HEK293 (cell line): ENCODE results near the gene IL17REL.
A peak's percentile ranks its signal among the peaks of the same experiment; 100 is the strongest.

Experiments
- CTCF ChIA-PET: fragments of 350-600 bp; formaldehyde crosslinking; extraction: SDS; loops from one replicate; lab custom pipeline; 2021; ENCODE audit warnings: antibody characterized with exemption; lab: Yijun Ruan, JAX
- POLR2A ChIA-PET: fragments of 300-600 bp; formaldehyde crosslinking; extraction: SDS; loops from one replicate; lab custom pipeline; 2020; ENCODE audit warnings: antibody characterized with exemption, inconsistent platforms; lab: Yijun Ruan, JAX
- H3K27ac ChIP-seq: fragments of 200-500 bp; sonication (Bioruptor generic); 2 replicates; pipeline ENCODE4 v1.5.1; 2014; ENCODE audit warnings: low read depth, low read length, control low read depth, inconsistent platforms; ENCODE audit errors: extremely low read depth
- H3K36me3 ChIP-seq, 2 experiments: fragments of 200-500 bp in 1 of 2; sonication (Bioruptor generic) in 1 of 2; 1 replicate in 1 of 2; 2 replicates in 1 of 2; pipeline ENCODE4 v1.5.1; 2014 to 2017; ENCODE audit warnings: inconsistent platforms in 2 of 2, low read length in 2 of 2; ENCODE audit not compliant: control insufficient read depth in 2 of 2, insufficient read depth in 1 of 2
- H3K4me1 ChIP-seq: fragments of 200-500 bp; sonication (Bioruptor generic); 2 replicates; pipeline ENCODE4 v1.5.1; 2014; ENCODE audit warnings: mild to moderate bottlenecking, low read length, inconsistent platforms; ENCODE audit not compliant: control insufficient read depth, insufficient read depth
- H3K4me3 ChIP-seq: 2 replicates; pipeline ENCODE4 v1.5.1; 2011; ENCODE audit warnings: low read depth, mild to moderate bottlenecking, control low read depth, low read length, moderate library complexity
- H3K9me3 ChIP-seq: fragments of 200-500 bp; sonication (Bioruptor generic); 2 replicates; pipeline ENCODE4 v1.5.1; 2014; ENCODE audit warnings: low read depth, low read length, inconsistent platforms; ENCODE audit not compliant: control insufficient read depth, insufficient read depth
- GFI1B ChIP-seq: fragments of 450-650 bp; formaldehyde crosslinking; IDR thresholded peaks from 2 replicates; pipeline ENCODE4 v1.5.1; 2016; ENCODE audit warnings: missing biosample characterization, missing genetic modification characterization
- GLIS2 ChIP-seq: fragments of 450-650 bp; formaldehyde crosslinking; IDR thresholded peaks from 2 replicates; pipeline ENCODE4 v1.5.1; 2016; ENCODE audit warnings: missing biosample characterization, missing genetic modification characterization
- INSM2 ChIP-seq: fragments of 450-650 bp; formaldehyde crosslinking; IDR thresholded peaks from 2 replicates; pipeline ENCODE4 v1.5.1; 2016; ENCODE audit warnings: missing biosample characterization, missing genetic modification characterization
- KLF1 ChIP-seq: fragments of 450-650 bp; formaldehyde crosslinking; IDR thresholded peaks from 2 replicates; pipeline ENCODE4 v1.5.1; 2016; ENCODE audit warnings: missing biosample characterization, missing genetic modification characterization
- REPIN1 ChIP-seq: fragments of 450-650 bp; formaldehyde crosslinking; IDR thresholded peaks from 2 replicates; pipeline ENCODE4 v1.5.1; 2017; ENCODE audit warnings: missing biosample characterization, missing genetic modification characterization, low read depth
- ZBTB21 ChIP-seq: fragments of 450-650 bp; formaldehyde crosslinking; IDR thresholded peaks from 2 replicates; pipeline ENCODE4 v1.5.1; 2017; ENCODE audit warnings: missing biosample characterization, missing genetic modification characterization
- ZBTB49 ChIP-seq: fragments of 450-650 bp; formaldehyde crosslinking; IDR thresholded peaks from 2 replicates; pipeline ENCODE4 v1.5.1; 2016; ENCODE audit warnings: missing biosample characterization, missing genetic modification characterization, low read depth
- ZFHX2 ChIP-seq: fragments of 450-650 bp; formaldehyde crosslinking; conservative IDR thresholded peaks from 2 replicates; pipeline ENCODE4 v1.5.1; 2016; ENCODE audit warnings: missing biosample characterization, missing genetic modification characterization
- ZNF114 ChIP-seq: fragments of 450-650 bp; formaldehyde crosslinking; IDR thresholded peaks from 2 replicates; pipeline ENCODE4 v1.5.0; 2017; ENCODE audit warnings: missing biosample characterization, missing genetic modification characterization
- ZNF146 ChIP-seq: fragments of 450-650 bp; formaldehyde crosslinking; IDR thresholded peaks from 2 replicates; pipeline ENCODE4 v1.5.1; 2016; ENCODE audit warnings: missing biosample characterization, missing genetic modification characterization
- ZNF148 ChIP-seq: fragments of 450-650 bp; formaldehyde crosslinking; IDR thresholded peaks from 2 replicates; pipeline ENCODE4 v1.5.0; 2017; ENCODE audit warnings: missing biosample characterization, missing genetic modification characterization, borderline replicate concordance
- ZNF211 ChIP-seq: fragments of 450-650 bp; formaldehyde crosslinking; IDR thresholded peaks from 2 replicates; pipeline ENCODE4 v1.5.1; 2016; ENCODE audit warnings: low read depth, missing biosample characterization, missing genetic modification characterization
- ZNF24 ChIP-seq: fragments of 450-650 bp; formaldehyde crosslinking; IDR thresholded peaks from 2 replicates; pipeline ENCODE4 v1.5.1; 2016; ENCODE audit warnings: missing biosample characterization, missing genetic modification characterization
- ZNF621 ChIP-seq: fragments of 450-650 bp; formaldehyde crosslinking; IDR thresholded peaks from 2 replicates; pipeline ENCODE4 v1.5.1; 2017; ENCODE audit warnings: missing biosample characterization, missing genetic modification characterization
- ZNF664 ChIP-seq: fragments of 450-650 bp; formaldehyde crosslinking; IDR thresholded peaks from 2 replicates; pipeline ENCODE4 v1.5.1; 2016; ENCODE audit warnings: missing biosample characterization, missing genetic modification characterization
- ZNF701 ChIP-seq: fragments of 450-650 bp; formaldehyde crosslinking; IDR thresholded peaks from 2 replicates; pipeline ENCODE4 v1.5.1; 2016; ENCODE audit warnings: missing biosample characterization, missing genetic modification characterization
- ZNF76 ChIP-seq: fragments of 450-650 bp; formaldehyde crosslinking; IDR thresholded peaks from 2 replicates; pipeline ENCODE4; 2016; ENCODE audit warnings: low read depth, missing biosample characterization, missing genetic modification characterization, borderline replicate concordance
- ZNF837 ChIP-seq: fragments of 450-650 bp; formaldehyde crosslinking; IDR thresholded peaks from 2 replicates; pipeline ENCODE4 v1.5.1; 2016; ENCODE audit warnings: missing biosample characterization, missing genetic modification characterization
- ZSCAN16 ChIP-seq: fragments of 450-650 bp; formaldehyde crosslinking; IDR thresholded peaks from 2 replicates; pipeline ENCODE4 v1.5.1; 2016; ENCODE audit warnings: missing biosample characterization, missing genetic modification characterization
- TF ChIP-seq, protein P1 (sequence below): fragments of 450-650 bp; formaldehyde crosslinking; IDR thresholded peaks from 2 replicates; pipeline ENCODE4 v1.5.1; 2016; ENCODE audit warnings: missing biosample characterization, missing genetic modification characterization
- TF ChIP-seq, protein P2 (sequence below): fragments of 450-650 bp; formaldehyde crosslinking; IDR thresholded peaks from 2 replicates; pipeline ENCODE4 v1.5.1; 2017; ENCODE audit warnings: missing biosample characterization, missing genetic modification characterization
- TF ChIP-seq, protein P3 (sequence below): fragments of 450-650 bp; formaldehyde crosslinking; IDR thresholded peaks from 2 replicates; pipeline ENCODE4 v1.5.1; 2016; ENCODE audit warnings: missing biosample characterization, missing genetic modification characterization
- TF ChIP-seq, protein P4 (sequence below): fragments of 450-650 bp; formaldehyde crosslinking; IDR thresholded peaks from 2 replicates; pipeline ENCODE4 v1.5.1; 2016; ENCODE audit warnings: missing biosample characterization, missing genetic modification characterization

IL17REL gene

DNA sequence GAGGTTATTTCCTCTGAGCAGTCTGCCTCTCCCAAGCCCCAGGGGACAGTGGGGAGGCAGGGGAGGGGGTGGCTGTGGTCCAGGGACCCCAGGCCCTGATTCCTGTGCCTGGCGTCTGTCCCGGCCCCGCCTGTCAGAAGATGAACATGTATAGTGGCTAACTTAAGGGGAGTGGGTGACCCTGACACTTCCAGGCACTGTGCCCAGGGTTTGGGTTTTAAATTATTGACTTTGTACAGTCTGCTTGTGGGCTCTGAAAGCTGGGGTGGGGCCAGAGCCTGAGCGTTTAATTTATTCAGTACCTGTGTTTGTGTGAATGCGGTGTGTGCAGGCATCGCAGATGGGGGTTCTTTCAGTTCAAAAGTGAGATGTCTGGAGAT is 48.9 kb downstream of the IL17REL start:
- Histone ChIP-seq H3K4me3 (no peak overlapping the region; the same call in 1 of the 2 replicates), H3K9me3 (no peaks in the 10 kb centered on the region), H3K27ac (peak overlapping the region; percentile 89), H3K36me3 (peaks cover 10 to 41% of the 10 kb centered on the region in 2 experiments), H3K4me1 (peaks cover 12% of the 10 kb centered on the region)
- ChIA-PET CTCF (no interaction called here), POLR2A (no interaction called here)
- TF ChIP-seq REPIN1 (tag by site-specific recombination) (no peak), ZNF211 (no peak), ZSCAN16 (tag by site-specific recombination) (no peak), ZNF114 (tag by site-specific recombination) (no peak), GLIS2 (tag by site-specific recombination) (peak; percentile 9; the same call in 1 of the 2 replicates), ZNF621 (tag by site-specific recombination) (no peak), ZNF146 (tag by site-specific recombination) (no peak), ZNF701 (no peak), INSM2 (tag by site-specific recombination) (no peak), GFI1B (tag by site-specific recombination) (no peak), ZNF76 (tag by site-specific recombination) (no peak), ZNF24 (no peak), ZNF664 (tag by site-specific recombination) (no peak), KLF1 (tag by site-specific recombination) (no peak), ZBTB21 (no peak), ZFHX2 (tag by site-specific recombination) (peak; percentile 3; the same call in 1 of the 2 replicates), ZNF148 (tag by site-specific recombination) (no peak), ZBTB49 (tag by site-specific recombination) (no peak), ZNF837 (tag by site-specific recombination) (no peak)
- TF ChIP-seq, protein P1, sequence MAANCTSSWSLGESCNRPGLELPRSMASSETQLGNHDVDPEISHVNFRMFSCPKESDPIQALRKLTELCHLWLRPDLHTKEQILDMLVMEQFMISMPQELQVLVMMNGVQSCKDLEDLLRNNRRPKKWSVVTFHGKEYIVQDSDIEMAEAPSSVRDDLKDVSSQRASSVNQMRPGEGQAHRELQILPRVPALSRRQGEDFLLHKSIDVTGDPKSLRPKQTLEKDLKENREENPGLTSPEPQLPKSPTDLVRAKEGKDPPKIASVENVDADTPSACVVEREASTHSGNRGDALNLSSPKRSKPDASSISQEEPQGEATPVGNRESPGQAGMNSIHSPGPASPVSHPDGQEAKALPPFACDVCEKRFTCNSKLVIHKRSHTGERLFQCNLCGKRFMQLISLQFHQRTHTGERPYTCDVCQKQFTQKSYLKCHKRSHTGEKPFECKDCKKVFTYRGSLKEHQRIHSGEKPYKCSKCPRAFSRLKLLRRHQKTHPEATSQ (tag by site-specific recombination): no peak
- TF ChIP-seq, protein P2, sequence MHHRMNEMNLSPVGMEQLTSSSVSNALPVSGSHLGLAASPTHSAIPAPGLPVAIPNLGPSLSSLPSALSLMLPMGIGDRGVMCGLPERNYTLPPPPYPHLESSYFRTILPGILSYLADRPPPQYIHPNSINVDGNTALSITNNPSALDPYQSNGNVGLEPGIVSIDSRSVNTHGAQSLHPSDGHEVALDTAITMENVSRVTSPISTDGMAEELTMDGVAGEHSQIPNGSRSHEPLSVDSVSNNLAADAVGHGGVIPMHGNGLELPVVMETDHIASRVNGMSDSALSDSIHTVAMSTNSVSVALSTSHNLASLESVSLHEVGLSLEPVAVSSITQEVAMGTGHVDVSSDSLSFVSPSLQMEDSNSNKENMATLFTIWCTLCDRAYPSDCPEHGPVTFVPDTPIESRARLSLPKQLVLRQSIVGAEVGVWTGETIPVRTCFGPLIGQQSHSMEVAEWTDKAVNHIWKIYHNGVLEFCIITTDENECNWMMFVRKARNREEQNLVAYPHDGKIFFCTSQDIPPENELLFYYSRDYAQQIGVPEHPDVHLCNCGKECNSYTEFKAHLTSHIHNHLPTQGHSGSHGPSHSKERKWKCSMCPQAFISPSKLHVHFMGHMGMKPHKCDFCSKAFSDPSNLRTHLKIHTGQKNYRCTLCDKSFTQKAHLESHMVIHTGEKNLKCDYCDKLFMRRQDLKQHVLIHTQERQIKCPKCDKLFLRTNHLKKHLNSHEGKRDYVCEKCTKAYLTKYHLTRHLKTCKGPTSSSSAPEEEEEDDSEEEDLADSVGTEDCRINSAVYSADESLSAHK (tag by site-specific recombination): peak; percentile 39; the same call in 1 of the 2 replicates
- TF ChIP-seq, protein P3, sequence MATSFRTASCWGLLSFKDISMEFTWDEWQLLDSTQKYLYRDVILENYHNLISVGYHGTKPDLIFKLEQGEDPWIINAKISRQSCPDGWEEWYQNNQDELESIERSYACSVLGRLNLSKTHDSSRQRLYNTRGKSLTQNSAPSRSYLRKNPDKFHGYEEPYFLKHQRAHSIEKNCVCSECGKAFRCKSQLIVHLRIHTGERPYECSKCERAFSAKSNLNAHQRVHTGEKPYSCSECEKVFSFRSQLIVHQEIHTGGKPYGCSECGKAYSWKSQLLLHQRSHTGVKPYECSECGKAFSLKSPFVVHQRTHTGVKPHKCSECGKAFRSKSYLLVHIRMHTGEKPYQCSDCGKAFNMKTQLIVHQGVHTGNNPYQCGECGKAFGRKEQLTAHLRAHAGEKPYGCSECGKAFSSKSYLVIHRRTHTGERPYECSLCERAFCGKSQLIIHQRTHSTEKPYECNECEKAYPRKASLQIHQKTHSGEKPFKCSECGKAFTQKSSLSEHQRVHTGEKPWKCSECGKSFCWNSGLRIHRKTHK (tag by site-specific recombination): no peak
- TF ChIP-seq, protein P4, sequence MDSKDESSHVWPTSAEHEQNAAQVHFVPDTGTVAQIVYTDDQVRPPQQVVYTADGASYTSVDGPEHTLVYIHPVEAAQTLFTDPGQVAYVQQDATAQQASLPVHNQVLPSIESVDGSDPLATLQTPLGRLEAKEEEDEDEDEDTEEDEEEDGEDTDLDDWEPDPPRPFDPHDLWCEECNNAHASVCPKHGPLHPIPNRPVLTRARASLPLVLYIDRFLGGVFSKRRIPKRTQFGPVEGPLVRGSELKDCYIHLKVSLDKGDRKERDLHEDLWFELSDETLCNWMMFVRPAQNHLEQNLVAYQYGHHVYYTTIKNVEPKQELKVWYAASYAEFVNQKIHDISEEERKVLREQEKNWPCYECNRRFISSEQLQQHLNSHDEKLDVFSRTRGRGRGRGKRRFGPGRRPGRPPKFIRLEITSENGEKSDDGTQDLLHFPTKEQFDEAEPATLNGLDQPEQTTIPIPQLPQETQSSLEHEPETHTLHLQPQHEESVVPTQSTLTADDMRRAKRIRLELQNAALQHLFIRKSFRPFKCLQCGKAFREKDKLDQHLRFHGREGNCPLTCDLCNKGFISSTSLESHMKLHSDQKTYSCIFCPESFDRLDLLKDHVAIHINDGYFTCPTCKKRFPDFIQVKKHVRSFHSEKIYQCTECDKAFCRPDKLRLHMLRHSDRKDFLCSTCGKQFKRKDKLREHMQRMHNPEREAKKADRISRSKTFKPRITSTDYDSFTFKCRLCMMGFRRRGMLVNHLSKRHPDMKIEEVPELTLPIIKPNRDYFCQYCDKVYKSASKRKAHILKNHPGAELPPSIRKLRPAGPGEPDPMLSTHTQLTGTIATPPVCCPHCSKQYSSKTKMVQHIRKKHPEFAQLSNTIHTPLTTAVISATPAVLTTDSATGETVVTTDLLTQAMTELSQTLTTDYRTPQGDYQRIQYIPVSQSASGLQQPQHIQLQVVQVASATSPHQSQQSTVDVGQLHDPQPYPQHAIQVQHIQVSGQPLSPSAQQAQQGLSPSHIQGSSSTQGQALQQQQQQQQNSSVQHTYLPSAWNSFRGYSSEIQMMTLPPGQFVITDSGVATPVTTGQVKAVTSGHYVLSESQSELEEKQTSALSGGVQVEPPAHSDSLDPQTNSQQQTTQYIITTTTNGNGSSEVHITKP (tag by site-specific recombination): no peak
